Measurements from ENCODE around the gene FAM107A.
"Not testable (repeated sequence)": the region's sequence is repeated elsewhere in the genome, so short reads cannot be mapped to it uniquely, and the experiment has no call there.

Gene FAM107A

DNA sequence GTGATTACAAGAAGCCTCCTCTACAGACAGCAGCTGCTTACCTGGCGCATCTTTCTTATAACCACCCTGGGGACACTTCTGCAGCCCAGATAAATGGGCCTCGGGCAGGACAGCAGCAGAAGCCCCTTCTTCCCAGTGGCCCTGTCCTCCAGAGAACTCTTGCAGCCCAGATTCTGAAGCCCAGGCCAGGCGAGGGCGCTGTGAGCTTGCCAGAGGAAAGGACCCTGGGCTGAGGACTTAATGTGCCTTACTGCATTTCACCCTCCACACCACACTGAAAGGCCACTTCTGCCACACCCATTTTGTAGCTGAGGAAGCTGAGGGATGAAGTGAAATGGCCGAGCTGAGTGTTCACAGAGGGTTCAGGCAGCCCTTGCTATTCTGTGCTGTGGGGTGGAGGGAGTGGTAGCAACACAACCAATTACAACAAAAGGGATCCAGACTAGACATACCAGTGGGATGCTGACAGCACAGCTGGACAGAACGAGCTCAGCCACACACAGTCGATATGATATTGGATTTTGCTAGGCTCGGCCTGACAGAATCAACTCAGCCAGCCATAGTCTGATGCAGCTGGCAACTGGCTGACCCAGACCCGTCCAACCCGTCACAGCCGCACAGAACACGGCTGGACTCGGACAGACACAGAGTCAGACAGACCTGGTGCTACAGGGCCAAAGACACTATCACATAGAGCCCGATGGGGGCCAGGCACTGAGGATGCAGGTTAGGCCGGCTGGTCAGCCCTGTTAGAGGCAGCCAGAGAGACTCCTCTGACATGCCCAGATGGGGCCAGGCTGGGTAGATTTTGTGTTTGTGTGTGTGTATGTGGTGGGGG lies 47.5 kb downstream of the FAM107A start:
- DNase-seq (ENCODE audit: low read depth) = no peak
- in situ Hi-C loops (cut with HindIII; ENCODE audit: low sequenced_read_pairs) = no loop called here
- TF ChIP-seq CTCF (IDR thresholded peaks at IDR 0.05; ENCODE audit: low read depth, low read length, missing control alignments) = peak; percentile 35
- no peak overlapping the region for H3K4me3 ChIP-seq (ENCODE audit: low read depth, low read length)

- in situ Hi-C loops (cut with HindIII; ENCODE audit: low sequenced_read_pairs) = no loop called here
- H3K4me3 ChIP-seq (ENCODE audit: low read depth, low read length) = no peak overlapping the region
- TF ChIP-seq CTCF (IDR thresholded peaks at IDR 0.05; ENCODE audit: low read depth, low read length, missing control alignments) = no peak
- peak; percentile 42 for DNase-seq (ENCODE audit: low read depth)
Measured at GRCh38 chr3:58528629-58529028, 48.6 kb downstream of the FAM107A start.

DNA sequence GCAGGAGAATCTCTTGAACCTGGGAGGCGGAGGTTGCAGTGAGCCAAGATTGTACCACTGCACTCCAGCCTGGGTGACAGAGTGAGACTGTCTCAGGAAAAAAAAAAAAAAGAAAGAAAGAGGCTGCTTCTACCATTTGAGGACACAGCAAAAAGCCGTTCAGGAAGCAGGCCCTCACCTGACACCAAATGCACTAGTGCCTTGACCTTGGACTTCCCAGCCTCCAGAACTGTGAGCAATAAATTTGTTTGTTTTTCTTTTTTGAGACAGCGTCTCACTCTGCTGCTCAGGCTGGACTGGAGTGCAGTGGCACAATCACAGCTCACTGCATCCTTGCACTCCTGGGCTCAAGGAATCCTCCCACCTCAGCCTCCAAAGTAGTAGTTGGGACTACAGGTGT lies 49.8 kb downstream of the FAM107A start:
- in situ Hi-C loops (cut with HindIII; ENCODE audit: low sequenced_read_pairs); H3K4me3 ChIP-seq (ENCODE audit: low read depth, low read length); DNase-seq (ENCODE audit: low read depth): not testable (repeated sequence)

- TF ChIP-seq CTCF (IDR thresholded peaks at IDR 0.05; ENCODE audit: low read depth, low read length, missing control alignments) = no peak
- in situ Hi-C loops (cut with HindIII; ENCODE audit: low sequenced_read_pairs) = no loop called here
- peak; percentile 71 for DNase-seq (ENCODE audit: low read depth)
- H3K4me3 ChIP-seq (ENCODE audit: low read depth, low read length) = no peak overlapping the region
Measured at GRCh38 chr3:58526515-58526957, 50.7 kb downstream of the FAM107A start.

GRCh38 chr3:58524326-58524888 lies 52.8 kb downstream of the FAM107A start:
- TF ChIP-seq CTCF (IDR thresholded peaks at IDR 0.05; ENCODE audit: low read depth, low read length, missing control alignments) = no peak
- no peak for DNase-seq (ENCODE audit: low read depth)
- in situ Hi-C loops (cut with HindIII; ENCODE audit: low sequenced_read_pairs) = no loop called here
- H3K4me3 ChIP-seq (ENCODE audit: low read depth, low read length) = no peak overlapping the region

DNA sequence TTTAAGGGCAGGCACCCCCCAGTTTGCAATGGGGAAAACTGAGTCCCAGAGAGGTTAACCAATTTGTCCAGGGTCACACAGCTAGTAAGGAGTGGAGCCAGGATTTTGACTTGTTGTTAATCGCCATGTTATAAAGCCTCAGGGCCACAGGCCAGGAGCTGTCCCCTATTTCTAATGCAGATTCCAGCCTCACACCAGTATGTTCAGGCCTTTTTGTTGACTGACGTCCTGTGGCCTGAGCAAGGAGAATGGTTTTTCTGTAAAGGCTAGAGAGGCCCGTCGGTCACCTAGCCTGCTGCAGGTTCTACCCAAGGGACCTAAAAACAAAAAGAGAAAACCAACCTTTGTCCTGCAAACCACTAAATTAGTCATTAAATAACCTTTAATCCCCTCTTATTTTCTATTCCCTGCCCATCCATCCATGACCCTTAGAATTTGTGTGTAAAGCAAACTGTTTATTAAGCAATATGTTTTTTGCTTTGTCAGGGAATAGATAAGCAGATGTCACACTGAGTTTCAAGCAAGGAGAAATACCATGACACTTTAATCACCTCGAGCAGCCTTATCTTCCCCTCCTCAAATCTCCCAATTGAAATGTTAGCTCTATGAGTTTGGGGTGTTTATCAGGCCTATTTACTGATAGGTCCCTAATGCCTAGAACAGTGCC lies 54.3 kb downstream of the FAM107A start:
- no peak for TF ChIP-seq CTCF (IDR thresholded peaks at IDR 0.05; ENCODE audit: low read depth, low read length, missing control alignments)
- no peak overlapping the region for H3K4me3 ChIP-seq (ENCODE audit: low read depth, low read length)
- in situ Hi-C loops (cut with HindIII; ENCODE audit: low sequenced_read_pairs) = no loop called here
- no peak for DNase-seq (ENCODE audit: low read depth)

Data from astrocyte of the cerebellum (primary cell).